GM21515 (cell line): ENCODE data around the gene FOXD1.
"Not testable (repeated sequence)": the region's sequence is repeated elsewhere in the genome, so short reads cannot be mapped to it uniquely, and the experiment has no call there.

Experiments
- ATAC-seq: cut with Tn5 transposase; IDR thresholded peaks from one replicate; pipeline ENCODE4 v1.9.1; 2021; ENCODE audit not compliant: unreplicated experiment

The FOXD1 gene

GRCh38 chr5:73448463-73449136 is at the start of gene FOXD1:
Gene FOXD1, minus strand, starts transcription at chr5:73448777. Its CDS starts 415 bp downstream, at chr5:73448362.
- ATAC-seq = no peak

- ATAC-seq = no peak
Observed at GRCh38 chr5:73497497-73498056, 49.0 kb upstream of the FOXD1 start.

- ATAC-seq = no peak
Observed at GRCh38 chr5:73496984-73497457, 48.4 kb upstream of the FOXD1 start.

- no peak for ATAC-seq
Observed at GRCh38 chr5:73495772-73496335, 47.3 kb upstream of the FOXD1 start.

GRCh38 chr5:73494721-73495120 is 46.1 kb upstream of the FOXD1 start:
- ATAC-seq = no peak

GRCh38 chr5:73493421-73493820 is 44.8 kb upstream of the FOXD1 start:
- no peak for ATAC-seq

GRCh38 chr5:73491155-73491554 is 42.6 kb upstream of the FOXD1 start:
- no peak for ATAC-seq

GRCh38 chr5:73490088-73490487 is 41.5 kb upstream of the FOXD1 start:
- no peak for ATAC-seq

GRCh38 chr5:73488806-73489205 is 40.2 kb upstream of the FOXD1 start:
- ATAC-seq = no peak

- no peak for ATAC-seq
Observed at GRCh38 chr5:73487815-73488214, 39.2 kb upstream of the FOXD1 start.

GRCh38 chr5:73487257-73487656 is 38.7 kb upstream of the FOXD1 start:
- ATAC-seq = not testable (repeated sequence)

GRCh38 chr5:73486119-73486899 is 37.7 kb upstream of the FOXD1 start:
- no peak for ATAC-seq

- no peak for ATAC-seq
Observed at GRCh38 chr5:73485715-73486114, 37.1 kb upstream of the FOXD1 start.

- ATAC-seq = no peak
Observed at GRCh38 chr5:73484511-73484910, 35.9 kb upstream of the FOXD1 start.

GRCh38 chr5:73483676-73484075 is 35.1 kb upstream of the FOXD1 start:
- ATAC-seq = no peak

- ATAC-seq = no peak
Observed at GRCh38 chr5:73482383-73483136, 34.0 kb upstream of the FOXD1 start.

GRCh38 chr5:73480500-73480899 is 31.9 kb upstream of the FOXD1 start:
- ATAC-seq = no peak

GRCh38 chr5:73472116-73472515 is 23.5 kb upstream of the FOXD1 start:
- ATAC-seq = no peak

GRCh38 chr5:73471654-73472053 is 23.1 kb upstream of the FOXD1 start:
- no peak for ATAC-seq

GRCh38 chr5:73469878-73470277 is 21.3 kb upstream of the FOXD1 start:
- ATAC-seq = no peak

GRCh38 chr5:73468638-73469037 is 20.1 kb upstream of the FOXD1 start:
- ATAC-seq = not testable (repeated sequence)
